CD4-positive, alpha-beta T cell treated with Interleukin-15 for 1 hour (primary cell): ENCODE data around the gene N4BP3.
"Not testable (repeated sequence)": the region's sequence is repeated elsewhere in the genome, so short reads cannot be mapped to it uniquely, and the experiment has no call there.

Source experiments
- DNase-seq: peaks from one replicate; pipeline ENCODE4 v3.0.0-alpha.2; 2020

N4BP3 gene

GRCh38 chr5:178123094-178123965, 10.0 kb downstream of the N4BP3 start:
- no peak for DNase-seq

GRCh38 chr5:178123966-178124925, 10.9 kb downstream of the N4BP3 start:
- no peak for DNase-seq

- DNase-seq = no peak
Measured at GRCh38 chr5:178125253-178125906, 12.0 kb downstream of the N4BP3 start.

GRCh38 chr5:178126556-178126955, 13.2 kb downstream of the N4BP3 start:
- no peak for DNase-seq

- DNase-seq = not testable (repeated sequence)
Measured at GRCh38 chr5:178127300-178128009, 14.1 kb downstream of the N4BP3 start.

GRCh38 chr5:178129296-178129695, 16.0 kb downstream of the N4BP3 start:
- no peak for DNase-seq

GRCh38 chr5:178130234-178130575, 16.9 kb downstream of the N4BP3 start:
- DNase-seq = not testable (repeated sequence)

GRCh38 chr5:178130576-178131445, 17.5 kb downstream of the N4BP3 start, which contains the start of gene RMND5B:
Gene RMND5B (plus strand): TSS chr5:178131014. CDS start chr5:178138120, 7,106 bp downstream.
- DNase-seq = peak; percentile 84

- no peak for DNase-seq
Measured at GRCh38 chr5:178131446-178131996, 18.2 kb downstream of the N4BP3 start.

- DNase-seq = no peak
Measured at GRCh38 chr5:178136990-178137389, 23.7 kb downstream of the N4BP3 start.

GRCh38 chr5:178137991-178138390, 24.7 kb downstream of the N4BP3 start:
- no peak for DNase-seq

GRCh38 chr5:178141550-178141949, 28.2 kb downstream of the N4BP3 start:
- DNase-seq = no peak

GRCh38 chr5:178142642-178143041, 29.3 kb downstream of the N4BP3 start:
- DNase-seq = no peak

- no peak for DNase-seq
Measured at GRCh38 chr5:178143246-178143645, 29.9 kb downstream of the N4BP3 start.

- DNase-seq = no peak
Measured at GRCh38 chr5:178143901-178144300, 30.6 kb downstream of the N4BP3 start.

- DNase-seq = peak; percentile 76
Measured at GRCh38 chr5:178145965-178146820, 32.9 kb downstream of the N4BP3 start.

- no peak for DNase-seq
Measured at GRCh38 chr5:178147406-178147805, 34.1 kb downstream of the N4BP3 start.

GRCh38 chr5:178149199-178149932, 36.0 kb downstream of the N4BP3 start:
- DNase-seq = no peak
